ENCODE results near the gene ANGEL1.

DNA sequence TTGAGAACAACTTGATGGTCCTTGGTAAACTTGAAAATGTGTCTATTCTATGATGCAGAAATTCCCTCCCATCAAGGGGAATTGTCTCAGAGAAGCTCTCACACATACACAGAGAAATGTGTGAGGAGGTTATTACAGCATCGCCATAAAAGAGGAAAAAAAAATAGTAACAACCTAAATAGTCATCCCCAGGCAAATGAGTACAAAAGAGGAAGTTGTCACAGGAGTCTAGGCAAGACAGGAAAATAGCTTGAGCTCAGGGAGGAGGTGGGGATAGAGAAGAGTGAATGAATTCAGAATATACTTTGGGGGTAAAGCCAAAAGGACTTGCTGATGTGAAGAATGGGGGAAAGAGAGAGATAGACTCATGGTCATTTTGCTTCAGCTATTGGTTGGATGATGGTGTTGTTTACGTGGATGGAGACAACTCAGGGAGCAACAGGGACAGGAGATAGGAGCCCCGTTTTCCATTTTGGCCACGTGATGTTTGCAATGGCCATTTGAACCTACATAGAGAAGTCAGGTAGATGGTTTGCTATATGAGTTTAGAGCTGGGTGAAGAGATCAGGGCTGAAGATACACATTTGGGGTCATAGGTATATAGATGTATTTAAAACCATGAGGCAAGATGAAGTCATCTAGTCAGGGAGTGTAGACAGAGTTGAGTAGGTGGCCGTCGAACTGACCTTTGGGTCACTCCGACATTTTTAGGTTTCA lies 33.8 kb upstream of the ANGEL1 start:
- TF ChIP-seq CTCF (IDR thresholded peaks at IDR 0.05; ENCODE audit: poor library complexity) (no peak), EZH2 (IDR thresholded peaks at IDR 0.05; ENCODE audit: borderline replicate concordance) (no peak), EZH2phosphoT487 (IDR thresholded peaks at IDR 0.05; ENCODE audit: low read depth, severe bottlenecking, unreplicated experiment) (no peak)
